ENCODE measurements around the gene CDKL1.

GRCh38 chr14:50396631-50397389, at the start of gene CDKL1:
- no peak for TF ChIP-seq CTCF (IDR thresholded peaks at IDR 0.05)
- TF ChIP-seq EP300 (IDR thresholded peaks at IDR 0.05), result no peak
- no peak for TF ChIP-seq POLR2AphosphoS5 (IDR thresholded peaks at IDR 0.05)
- no peak for TF ChIP-seq POLR2A (IDR thresholded peaks at IDR 0.05; ENCODE audit: low read depth)
